OCI-LY3 (cell line): ENCODE results near the gene RP2.

Experiments used
- EZH2phosphoT487 ChIP-seq: fragments of 200-600 bp; shearing (Covaris generic); IDR thresholded peaks from 2 replicates; pipeline ENCODE4 v1.6.1; 2018; ENCODE audit warnings: antibody characterized with exemption, mixed run types, low read depth
- TF ChIP-seq, protein P1 (sequence below): fragments of 200-600, 300-600 bp; sonication (generic); IDR thresholded peaks from 2 replicates; pipeline ENCODE4 v1.5.1; 2014; ENCODE audit warnings: antibody characterized with exemption, low read length, low read depth

DNA sequence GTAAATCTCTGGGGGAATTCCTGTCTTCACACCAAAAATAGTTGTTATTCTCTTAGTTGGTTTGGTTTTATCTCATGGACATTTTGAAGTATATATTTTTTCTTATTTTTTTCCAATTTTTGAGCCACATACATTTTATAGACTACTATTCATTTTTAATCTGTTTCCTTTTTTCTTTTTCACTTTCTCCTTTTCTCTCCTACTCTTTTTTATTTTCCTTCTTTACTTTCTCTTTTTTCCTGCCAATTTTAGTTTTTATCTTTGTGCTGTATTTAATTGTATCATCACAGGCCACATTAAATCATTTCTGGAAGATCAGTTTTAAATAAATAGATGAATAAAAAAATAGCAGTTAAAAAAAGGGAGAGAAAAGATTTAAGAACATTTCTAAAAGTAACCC lies 61.4 kb downstream of the RP2 start:
- TF ChIP-seq, protein P1, sequence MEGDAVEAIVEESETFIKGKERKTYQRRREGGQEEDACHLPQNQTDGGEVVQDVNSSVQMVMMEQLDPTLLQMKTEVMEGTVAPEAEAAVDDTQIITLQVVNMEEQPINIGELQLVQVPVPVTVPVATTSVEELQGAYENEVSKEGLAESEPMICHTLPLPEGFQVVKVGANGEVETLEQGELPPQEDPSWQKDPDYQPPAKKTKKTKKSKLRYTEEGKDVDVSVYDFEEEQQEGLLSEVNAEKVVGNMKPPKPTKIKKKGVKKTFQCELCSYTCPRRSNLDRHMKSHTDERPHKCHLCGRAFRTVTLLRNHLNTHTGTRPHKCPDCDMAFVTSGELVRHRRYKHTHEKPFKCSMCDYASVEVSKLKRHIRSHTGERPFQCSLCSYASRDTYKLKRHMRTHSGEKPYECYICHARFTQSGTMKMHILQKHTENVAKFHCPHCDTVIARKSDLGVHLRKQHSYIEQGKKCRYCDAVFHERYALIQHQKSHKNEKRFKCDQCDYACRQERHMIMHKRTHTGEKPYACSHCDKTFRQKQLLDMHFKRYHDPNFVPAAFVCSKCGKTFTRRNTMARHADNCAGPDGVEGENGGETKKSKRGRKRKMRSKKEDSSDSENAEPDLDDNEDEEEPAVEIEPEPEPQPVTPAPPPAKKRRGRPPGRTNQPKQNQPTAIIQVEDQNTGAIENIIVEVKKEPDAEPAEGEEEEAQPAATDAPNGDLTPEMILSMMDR, result no peak
- no peak for TF ChIP-seq EZH2phosphoT487
